HL-60 (cell line): ENCODE data around the gene RPUSD4.

Source experiments
- DNase-seq, 2 experiments: peaks; one replicate each; pipeline ENCODE4 v3.0.0-alpha.2; 2010 to 2020; ENCODE audit warnings: low read depth in 1 of 2, low spot score in 1 of 2
- H3K27ac ChIP-seq: fragments of 250-450 bp; sonication (Bioruptor Pico); replicated peaks from 2 replicates; pipeline ENCODE4 v1.5.1; 2020; ENCODE audit warnings: mild to moderate bottlenecking, moderate library complexity
- H3K27me3 ChIP-seq: fragments of 250-450 bp; sonication (Bioruptor Pico); 2 replicates; pipeline ENCODE4 v1.5.1; 2021; ENCODE audit warnings: mild to moderate bottlenecking, moderate library complexity; ENCODE audit not compliant: insufficient read depth, poor library complexity, severe bottlenecking
- H3K4me3 ChIP-seq: replicated peaks from 2 replicates; pipeline ENCODE4 v1.5.1; 2011; ENCODE audit warnings: mild to moderate bottlenecking, control low read depth, low read length; ENCODE audit not compliant: insufficient read depth
- GABPA ChIP-seq: IDR thresholded peaks from 2 replicates; pipeline ENCODE4 v1.6.1; 2012; ENCODE audit warnings: low read depth
- POLR2AphosphoS5 ChIP-seq: IDR thresholded peaks from 2 replicates; pipeline ENCODE4 v1.6.1; 2012; ENCODE audit warnings: low read depth
- REST ChIP-seq: IDR thresholded peaks from 2 replicates; pipeline ENCODE4 v1.6.1; 2012; ENCODE audit warnings: low read depth; ENCODE audit not compliant: insufficient replicate concordance
- SPI1 ChIP-seq: IDR thresholded peaks from 2 replicates; pipeline ENCODE4 v1.6.1; 2012; ENCODE audit warnings: low read depth, mild to moderate bottlenecking, borderline replicate concordance
- TF ChIP-seq, protein P1 (sequence below): IDR thresholded peaks from one replicate; pipeline ENCODE4 v1.5.1; 2011; ENCODE audit warnings: low read length, control low read depth, inconsistent platforms; ENCODE audit not compliant: insufficient read depth

The RPUSD4 gene

GRCh38 chr11:126162306-126163030 is 49.0 kb downstream of the RPUSD4 start:
- Histone ChIP-seq H3K27ac (no peak overlapping the region), H3K27me3 (no peaks in the 10 kb centered on the region), H3K4me3 (no peak overlapping the region)
- DNase-seq = no peak
- no peak for TF ChIP-seq POLR2AphosphoS5
- TF ChIP-seq, protein P1, sequence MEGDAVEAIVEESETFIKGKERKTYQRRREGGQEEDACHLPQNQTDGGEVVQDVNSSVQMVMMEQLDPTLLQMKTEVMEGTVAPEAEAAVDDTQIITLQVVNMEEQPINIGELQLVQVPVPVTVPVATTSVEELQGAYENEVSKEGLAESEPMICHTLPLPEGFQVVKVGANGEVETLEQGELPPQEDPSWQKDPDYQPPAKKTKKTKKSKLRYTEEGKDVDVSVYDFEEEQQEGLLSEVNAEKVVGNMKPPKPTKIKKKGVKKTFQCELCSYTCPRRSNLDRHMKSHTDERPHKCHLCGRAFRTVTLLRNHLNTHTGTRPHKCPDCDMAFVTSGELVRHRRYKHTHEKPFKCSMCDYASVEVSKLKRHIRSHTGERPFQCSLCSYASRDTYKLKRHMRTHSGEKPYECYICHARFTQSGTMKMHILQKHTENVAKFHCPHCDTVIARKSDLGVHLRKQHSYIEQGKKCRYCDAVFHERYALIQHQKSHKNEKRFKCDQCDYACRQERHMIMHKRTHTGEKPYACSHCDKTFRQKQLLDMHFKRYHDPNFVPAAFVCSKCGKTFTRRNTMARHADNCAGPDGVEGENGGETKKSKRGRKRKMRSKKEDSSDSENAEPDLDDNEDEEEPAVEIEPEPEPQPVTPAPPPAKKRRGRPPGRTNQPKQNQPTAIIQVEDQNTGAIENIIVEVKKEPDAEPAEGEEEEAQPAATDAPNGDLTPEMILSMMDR = no peak
- no peak for TF ChIP-seq REST
- no peak for TF ChIP-seq SPI1
- TF ChIP-seq GABPA = no peak

- TF ChIP-seq POLR2AphosphoS5 (no peak), REST (no peak), GABPA (no peak), SPI1 (no peak)
- TF ChIP-seq, protein P1 = no peak
- H3K27ac ChIP-seq = no peak overlapping the region
Measured at GRCh38 chr11:126161023-126161391, 50.4 kb downstream of the RPUSD4 start.

DNA sequence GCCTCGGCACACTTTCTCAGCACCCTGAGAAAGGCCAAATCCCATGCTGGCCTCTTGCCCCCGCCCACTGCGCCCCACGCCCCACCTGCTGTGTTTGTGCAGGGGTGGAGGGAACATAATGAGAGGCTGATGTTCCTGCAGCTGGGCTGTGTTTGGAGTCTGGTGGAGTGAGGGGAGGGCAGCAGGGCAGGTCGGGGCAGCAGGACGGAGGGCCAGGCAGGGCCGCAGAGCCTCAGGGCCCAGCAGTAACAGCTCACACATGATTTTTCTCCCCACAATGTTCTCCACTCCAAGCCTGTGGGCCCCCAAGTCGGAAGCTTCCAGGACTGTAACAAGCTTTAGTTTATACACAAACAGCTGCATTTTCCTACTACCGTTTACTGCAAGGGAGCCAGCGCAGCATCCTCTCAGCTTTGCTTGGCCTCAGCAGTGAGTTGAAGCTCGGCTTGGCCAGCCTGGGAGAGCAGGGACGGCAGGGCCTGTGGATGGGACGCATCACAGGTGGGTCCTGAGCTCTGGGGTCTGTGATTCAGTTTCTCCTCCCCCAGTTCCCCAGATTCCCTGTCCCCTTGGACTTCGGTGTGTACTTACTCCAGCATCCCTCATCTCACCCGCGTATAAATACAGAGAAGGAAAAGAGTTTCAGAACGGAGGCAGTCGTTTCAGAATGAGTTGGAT is 51.0 kb downstream of the RPUSD4 start:
- Histone ChIP-seq H3K4me3 (no peak overlapping the region), H3K27ac (no peak overlapping the region), H3K27me3 (no peaks in the 10 kb centered on the region)
- TF ChIP-seq, protein P1 = no peak
- TF ChIP-seq GABPA (no peak), POLR2AphosphoS5 (no peak), SPI1 (no peak), REST (no peak)
- DNase-seq = no peak

More at GRCh38 chr11:126161023-126161391, 50.4 kb downstream of the RPUSD4 start:
- Histone ChIP-seq H3K4me3 (no peak overlapping the region), H3K27me3 (no peaks in the 10 kb centered on the region)
- no peak for DNase-seq
